ENCODE data around the gene INTS3. TPM values are rescaled to one million over a fixed set of nuclear protein-coding genes. Genes with fewer than 3 reads are reported as not detected.
"Not testable (repeated sequence)": the region's sequence is repeated elsewhere in the genome, so short reads cannot be mapped to it uniquely, and the experiment has no call there.

INTS3 gene
- total RNA-seq, 2 donors from 2014 or later: 21.8 to 26.7 TPM

- no peak for DNase-seq (ENCODE audit: low spot score)
- H3K4me1 ChIP-seq: peaks cover 0 to 74% of the 10 kb centered on the region in 2 donors
Measured at GRCh38 chr1:153778824-153779519, 51.1 kb downstream of the INTS3 start.

GRCh38 chr1:153779781-153780541 lies 52.1 kb downstream of the INTS3 start:
- peaks cover 0 to 66% of the 10 kb centered on the region in 2 donors for H3K4me1 ChIP-seq
- H3K36me3 ChIP-seq: no peaks in the 10 kb centered on the region
- no peak overlapping the region for H3K4me3 ChIP-seq
- no peaks in the 10 kb centered on the region for H3K27me3 ChIP-seq
- no peaks in the 10 kb centered on the region for H3K9me3 ChIP-seq
- no peak for TF ChIP-seq CTCF (IDR thresholded peaks at IDR 0.05)
- no peak for DNase-seq (ENCODE audit: low spot score)
- H3K27ac ChIP-seq: no peak overlapping the region

More at GRCh38 chr1:153778824-153779519, 51.1 kb downstream of the INTS3 start:
- Histone ChIP-seq H3K36me3 (no peaks in the 10 kb centered on the region), H3K27ac (no peak overlapping the region), H3K9me3 (no peaks in the 10 kb centered on the region), H3K27me3 (no peaks in the 10 kb centered on the region), H3K4me3 (no peak overlapping the region)
- TF ChIP-seq CTCF (IDR thresholded peaks at IDR 0.05): no peak

GRCh38 chr1:153780551-153780950 lies 52.7 kb downstream of the INTS3 start:
- no peak for DNase-seq (ENCODE audit: low spot score)

GRCh38 chr1:153782648-153783047 lies 54.8 kb downstream of the INTS3 start:
- not testable (repeated sequence) for H3K36me3 ChIP-seq; DNase-seq (ENCODE audit: low spot score); H3K9me3 ChIP-seq; H3K27me3 ChIP-seq
- Histone ChIP-seq H3K4me3 (peak overlapping the region in 1 of 2 donors; percentile 70), H3K4me1 (peaks cover 0 to 39% of the 10 kb centered on the region in 2 donors), H3K27ac (peak overlapping the region; percentile 96 to 98)

More at GRCh38 chr1:153780551-153780950, 52.7 kb downstream of the INTS3 start:
- TF ChIP-seq CTCF (IDR thresholded peaks at IDR 0.05): no peak
- Histone ChIP-seq H3K27ac (no peak overlapping the region), H3K36me3 (no peaks in the 10 kb centered on the region), H3K27me3 (no peaks in the 10 kb centered on the region), H3K4me3 (no peak overlapping the region), H3K4me1 (peaks cover 0 to 60% of the 10 kb centered on the region in 2 donors), H3K9me3 (no peaks in the 10 kb centered on the region)

GRCh38 chr1:153783233-153784190 lies 55.7 kb downstream of the INTS3 start:
- H3K4me1 ChIP-seq: peaks cover 0 to 30% of the 10 kb centered on the region in 2 donors
- H3K27me3 ChIP-seq: no peaks in the 10 kb centered on the region
- H3K27ac ChIP-seq: peak overlapping the region; percentile 96 to 98
- peak overlapping the region; percentile 61 to 70 for H3K4me3 ChIP-seq
- DNase-seq (ENCODE audit: low spot score): peak; percentile 89
- peak in 1 of 2 donors; percentile 15 for TF ChIP-seq CTCF (IDR thresholded peaks at IDR 0.05)
- no peaks in the 10 kb centered on the region for H3K9me3 ChIP-seq
- H3K36me3 ChIP-seq: no peaks in the 10 kb centered on the region

Measured in right atrium auricular region (tissue), 2 donors.